HG03460 (cell line): Measurements from ENCODE around the gene KLHL25.

Source experiments
- ATAC-seq: cut with Tn5 transposase; IDR thresholded peaks from one replicate; pipeline ENCODE4 v1.9.1; 2021; ENCODE audit not compliant: unreplicated experiment

The KLHL25 gene

GRCh38 chr15:85762039-85762755 is 32.5 kb downstream of the KLHL25 start:
- ATAC-seq: no peak

- ATAC-seq: no peak
Measured at GRCh38 chr15:85761635-85762034, 33.1 kb downstream of the KLHL25 start.

DNA sequence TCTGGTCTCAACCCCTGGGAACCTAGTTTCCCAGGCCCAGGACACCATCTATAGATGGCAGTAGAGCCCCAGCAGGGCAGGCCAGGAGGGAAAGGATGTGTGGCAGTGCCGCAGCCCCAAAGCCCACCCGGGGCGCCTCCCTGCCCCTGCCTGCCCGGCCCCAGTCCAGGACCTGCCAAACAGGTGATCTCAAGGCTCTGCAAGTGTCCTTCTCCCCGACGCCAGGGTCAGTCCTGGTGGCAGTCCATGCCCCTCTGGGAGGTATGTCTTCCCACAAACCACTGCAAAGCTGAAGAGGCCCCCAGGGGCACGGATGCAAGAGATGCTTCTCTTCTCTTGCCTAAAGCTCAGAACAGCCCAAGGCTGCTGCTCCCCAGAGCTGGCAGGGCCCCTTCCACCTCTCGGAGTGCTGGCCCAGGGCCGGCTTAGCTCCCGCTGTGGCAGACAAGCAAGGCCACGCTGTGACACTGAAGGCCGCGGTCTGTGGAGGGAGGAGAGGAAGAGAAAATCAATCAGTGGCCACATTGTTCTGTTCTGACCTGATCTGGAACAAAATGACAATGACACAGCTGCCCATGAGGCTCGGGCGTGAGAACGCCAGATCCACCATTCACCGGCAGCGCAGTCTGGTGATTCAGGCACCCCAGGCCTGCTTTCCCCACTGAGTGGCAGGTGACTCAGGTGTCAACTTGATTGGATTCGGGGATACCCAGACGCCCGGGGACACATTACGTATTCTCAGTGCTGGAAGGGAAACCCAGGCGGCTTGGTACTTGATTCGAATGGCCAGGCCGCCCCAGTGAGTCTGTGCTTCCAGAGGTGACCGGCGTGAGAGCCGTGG is 34.0 kb downstream of the KLHL25 start:
- no peak for ATAC-seq

DNA sequence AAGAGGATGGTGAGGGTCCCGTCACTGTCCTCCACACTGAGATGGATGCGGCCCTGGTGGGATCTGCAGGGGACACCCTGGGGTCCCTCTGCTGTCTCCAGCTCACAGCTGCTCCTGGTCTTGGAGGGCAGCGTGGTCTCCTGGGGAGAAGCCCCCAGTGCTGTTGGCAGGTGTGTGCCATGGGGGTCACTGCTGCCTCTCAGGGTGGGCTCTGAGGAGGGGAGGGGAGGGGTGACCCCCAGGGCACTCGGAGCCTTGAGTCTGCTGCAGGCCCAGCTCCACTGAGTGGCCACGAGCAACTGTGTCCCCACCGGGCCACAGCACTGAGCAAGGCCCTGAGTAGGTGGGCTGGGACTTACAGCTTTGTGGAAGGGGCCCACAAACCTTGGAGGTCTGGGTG is 34.7 kb downstream of the KLHL25 start:
- ATAC-seq: no peak

DNA sequence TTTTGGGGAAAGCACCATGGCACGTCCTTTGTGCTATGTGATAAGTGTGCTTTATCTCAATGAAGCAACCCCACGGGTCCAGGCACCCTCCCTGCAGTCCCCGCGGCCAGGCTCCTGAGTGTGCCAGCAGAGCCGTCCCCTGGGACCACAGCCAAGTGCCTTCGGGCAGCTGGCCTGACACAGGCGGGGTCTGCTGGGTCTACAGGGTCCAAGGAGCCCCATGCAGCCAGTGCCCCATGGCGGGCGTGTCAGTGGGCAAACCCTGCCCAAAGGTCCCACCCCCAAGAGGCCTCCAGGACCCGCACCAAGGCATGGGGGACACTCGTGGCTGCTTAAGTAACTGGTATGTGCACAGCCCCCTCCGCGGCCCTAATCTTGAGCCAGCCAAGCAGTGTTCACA is 35.3 kb downstream of the KLHL25 start:
- ATAC-seq: no peak

DNA sequence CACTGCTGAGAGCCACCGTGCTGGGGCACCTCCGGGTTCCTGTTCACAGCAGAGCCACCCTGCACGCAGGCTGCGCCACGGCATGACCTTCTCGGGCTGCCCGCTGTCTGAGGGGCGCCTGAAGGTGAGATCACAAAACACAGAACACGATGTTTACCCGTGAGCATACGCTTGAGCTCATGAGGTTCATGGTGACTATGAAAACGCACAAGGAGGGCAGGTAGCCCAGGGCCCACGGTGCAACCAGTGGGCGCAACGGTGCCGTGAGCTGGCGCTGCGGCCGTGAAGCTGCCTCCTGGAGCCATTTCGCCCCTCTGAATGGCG is 36.1 kb downstream of the KLHL25 start:
- no peak for ATAC-seq

DNA sequence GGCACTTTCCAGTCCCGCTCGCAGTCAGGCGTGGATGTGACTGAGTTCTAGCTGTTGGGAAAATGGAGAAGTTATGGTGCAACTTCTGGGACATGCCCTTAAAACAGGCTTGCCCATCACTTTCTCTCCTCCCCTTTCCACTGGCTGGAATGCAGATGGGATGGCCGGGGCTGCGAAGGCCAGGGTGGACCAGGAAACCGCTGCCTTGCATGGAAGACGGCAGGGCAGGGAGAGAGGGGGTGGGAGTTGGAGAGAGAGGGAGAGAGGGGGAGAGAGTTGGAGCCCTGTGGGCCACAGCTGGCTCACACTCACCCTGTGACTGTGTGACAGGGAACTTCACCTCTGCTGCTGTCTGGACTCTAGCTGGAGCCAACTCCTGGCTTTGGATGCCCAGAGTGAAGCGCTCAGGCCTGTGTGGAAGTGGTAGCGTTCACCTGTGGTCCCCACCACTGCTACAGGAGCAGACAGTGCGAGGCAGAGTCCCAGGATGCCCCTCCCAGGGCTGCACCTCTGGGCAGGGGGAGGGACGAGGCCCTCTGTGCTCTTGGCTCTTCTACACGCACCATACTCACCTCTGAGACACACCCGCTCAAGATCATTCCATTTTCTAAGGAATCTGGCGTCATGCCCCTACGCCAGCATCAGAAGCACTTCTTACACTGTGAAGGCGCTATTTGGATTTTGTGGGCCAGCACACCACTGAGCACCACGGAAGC is 36.6 kb downstream of the KLHL25 start:
- no peak for ATAC-seq

GRCh38 chr15:85757073-85757938 is 37.4 kb downstream of the KLHL25 start:
- no peak for ATAC-seq

GRCh38 chr15:85756411-85757072 is 38.2 kb downstream of the KLHL25 start:
- ATAC-seq: no peak

- ATAC-seq: no peak
Measured at GRCh38 chr15:85755942-85756341, 38.8 kb downstream of the KLHL25 start.

DNA sequence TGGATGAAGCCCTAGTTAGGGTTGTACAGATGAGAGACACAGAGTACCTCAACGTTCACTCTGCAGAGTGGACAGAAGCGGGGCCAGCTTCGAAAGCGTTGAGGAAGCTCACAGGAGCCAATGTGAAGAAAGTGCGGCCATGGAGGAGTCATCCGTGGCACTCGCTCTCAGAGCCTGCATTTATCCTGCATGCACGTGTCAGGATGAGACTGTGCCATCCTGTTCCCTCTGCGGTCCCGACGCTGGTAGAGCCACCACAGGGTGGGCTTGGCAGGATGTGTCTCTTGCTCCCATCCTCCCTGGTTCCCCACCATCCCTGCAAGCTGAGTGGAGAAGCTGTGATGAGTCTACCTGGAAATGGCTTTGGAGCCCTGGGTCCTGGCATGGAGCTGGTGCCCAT is 39.3 kb downstream of the KLHL25 start:
- ATAC-seq: no peak

- no peak for ATAC-seq
Measured at GRCh38 chr15:85754989-85755388, 39.7 kb downstream of the KLHL25 start.

- ATAC-seq: no peak
Measured at GRCh38 chr15:85753791-85754452, 40.8 kb downstream of the KLHL25 start.

- no peak for ATAC-seq
Measured at GRCh38 chr15:85753261-85753660, 41.5 kb downstream of the KLHL25 start.

GRCh38 chr15:85752491-85752961 is 42.2 kb downstream of the KLHL25 start:
- no peak for ATAC-seq

GRCh38 chr15:85752124-85752475 is 42.6 kb downstream of the KLHL25 start:
- no peak for ATAC-seq

DNA sequence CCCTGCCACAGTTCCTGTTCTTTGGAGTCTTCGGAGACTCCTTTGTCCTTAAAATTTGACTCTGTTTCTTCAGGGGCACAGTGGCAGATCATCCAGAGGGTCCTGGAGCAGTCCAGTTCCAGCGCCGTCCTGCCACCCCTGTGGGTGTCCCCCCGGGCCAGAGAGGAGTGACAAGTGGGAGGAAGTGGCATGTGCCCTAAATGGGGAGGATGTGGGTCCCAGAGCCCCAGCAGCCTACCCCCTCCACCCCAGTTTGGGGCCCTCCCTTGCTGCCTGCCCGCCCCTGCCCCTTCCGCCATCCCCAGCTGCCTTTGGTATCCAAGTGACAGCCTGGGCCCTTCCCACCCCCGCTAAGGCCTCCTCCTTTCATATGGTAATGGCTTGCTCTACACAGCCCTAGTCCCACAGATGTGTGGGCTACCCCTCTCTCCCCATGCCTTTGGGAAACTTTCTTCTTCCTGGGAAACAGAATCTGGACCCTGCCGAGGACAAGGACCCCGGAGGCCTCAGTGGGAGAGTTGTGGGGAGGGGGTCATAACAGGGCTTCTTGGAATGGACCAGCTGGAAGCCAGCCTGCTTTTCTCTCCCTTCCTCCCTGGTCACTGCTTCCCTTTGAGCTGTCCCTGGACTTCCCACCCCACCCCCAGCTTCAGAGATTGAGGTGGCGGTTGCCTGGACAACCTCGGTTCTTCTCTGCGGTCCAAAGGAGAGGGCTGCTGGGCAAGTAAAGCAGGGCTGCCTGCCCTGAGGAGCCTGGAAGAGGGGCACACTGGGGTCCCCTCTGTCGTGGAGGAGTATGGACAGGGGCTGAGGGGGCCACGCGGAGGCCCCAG is 43.2 kb downstream of the KLHL25 start:
- ATAC-seq: no peak

- ATAC-seq: no peak
Measured at GRCh38 chr15:85750319-85751290, 44.1 kb downstream of the KLHL25 start.
